Activated CD8-positive, alpha-beta memory T cell treated with anti-CD3 and anti-CD28 coated beads, Interleukin-2, amount 50 U/mL, for 24 hours (primary cell): Measurements from ENCODE around the gene TMPRSS9.

ENCODE experiments used
- DNase-seq: peaks from one replicate; pipeline ENCODE4 v3.0.0-alpha.2; 2020; ENCODE audit errors: extremely low read depth

Gene TMPRSS9

DNA sequence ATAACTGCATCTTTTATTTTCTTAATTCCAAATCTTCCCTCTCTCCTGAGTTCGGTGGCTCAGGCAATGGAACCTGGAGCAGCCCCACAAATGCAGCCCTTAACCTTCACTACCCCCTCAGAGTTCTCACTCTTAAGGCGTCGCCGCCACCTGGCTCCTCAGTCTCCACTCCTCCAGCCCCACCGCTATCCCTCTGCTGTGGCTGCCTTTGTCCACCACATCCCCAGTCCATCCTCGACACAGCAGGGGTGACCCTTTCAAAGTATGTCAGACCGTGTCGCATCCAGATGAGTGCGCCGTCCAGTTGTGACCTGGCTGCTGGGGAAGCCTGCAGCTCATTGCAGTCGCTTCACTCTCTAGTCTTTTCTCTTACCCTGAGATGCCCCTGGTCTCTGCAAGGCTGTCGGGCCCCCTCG is 30.6 kb upstream of the TMPRSS9 start:
- no peak for DNase-seq

DNA sequence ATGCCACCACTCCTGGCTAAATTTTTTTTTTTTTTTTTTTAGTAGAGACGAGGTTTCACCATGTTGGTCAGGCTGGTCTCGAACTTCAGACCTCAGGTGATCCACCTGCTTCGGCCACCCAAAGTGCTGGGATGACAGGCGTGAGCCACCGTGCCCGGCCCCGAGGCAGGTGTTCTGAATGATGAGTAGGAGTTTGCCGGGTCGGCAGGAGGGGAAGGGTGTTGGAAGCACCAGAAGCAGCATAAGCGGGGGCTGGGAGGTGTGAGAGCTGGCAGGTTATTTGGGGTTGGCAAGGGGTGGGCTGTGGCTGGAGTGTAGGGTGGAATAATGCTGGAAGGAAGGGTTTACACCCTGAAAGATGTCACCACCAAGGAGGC is 29.8 kb upstream of the TMPRSS9 start:
- DNase-seq = no peak

DNA sequence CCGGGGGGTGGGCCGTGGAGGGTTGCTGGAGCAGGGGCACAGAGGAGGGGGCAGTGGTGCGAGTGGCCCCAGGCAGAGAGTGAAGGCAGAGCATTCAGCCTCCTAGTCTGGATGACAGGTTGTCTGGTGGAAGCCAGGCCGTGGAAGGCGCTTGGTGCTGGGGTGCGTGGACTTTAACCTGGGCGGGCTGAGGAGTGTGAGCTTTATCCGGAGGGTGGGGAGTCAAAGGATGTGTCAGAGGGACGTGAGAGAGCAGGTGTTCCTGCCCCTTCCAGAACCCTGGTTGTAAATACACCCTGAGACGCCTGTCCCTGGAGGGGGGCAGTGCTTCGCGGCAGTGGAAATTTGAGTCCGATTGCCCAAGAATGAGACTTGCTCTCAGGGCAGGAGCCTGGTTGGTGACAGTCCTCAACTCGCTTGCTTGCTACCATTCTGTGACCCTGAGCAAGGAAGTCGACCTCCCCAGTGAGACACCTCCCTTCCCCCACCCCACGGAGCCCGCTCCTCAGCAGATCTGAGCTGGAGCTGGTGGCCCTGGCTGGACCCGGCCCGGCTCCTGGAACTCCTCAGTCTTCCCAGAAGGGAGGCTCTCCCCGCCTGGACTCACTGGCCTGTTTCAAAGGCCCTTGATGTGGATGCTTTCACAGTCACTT is 29.3 kb upstream of the TMPRSS9 start:
- no peak for DNase-seq

DNA sequence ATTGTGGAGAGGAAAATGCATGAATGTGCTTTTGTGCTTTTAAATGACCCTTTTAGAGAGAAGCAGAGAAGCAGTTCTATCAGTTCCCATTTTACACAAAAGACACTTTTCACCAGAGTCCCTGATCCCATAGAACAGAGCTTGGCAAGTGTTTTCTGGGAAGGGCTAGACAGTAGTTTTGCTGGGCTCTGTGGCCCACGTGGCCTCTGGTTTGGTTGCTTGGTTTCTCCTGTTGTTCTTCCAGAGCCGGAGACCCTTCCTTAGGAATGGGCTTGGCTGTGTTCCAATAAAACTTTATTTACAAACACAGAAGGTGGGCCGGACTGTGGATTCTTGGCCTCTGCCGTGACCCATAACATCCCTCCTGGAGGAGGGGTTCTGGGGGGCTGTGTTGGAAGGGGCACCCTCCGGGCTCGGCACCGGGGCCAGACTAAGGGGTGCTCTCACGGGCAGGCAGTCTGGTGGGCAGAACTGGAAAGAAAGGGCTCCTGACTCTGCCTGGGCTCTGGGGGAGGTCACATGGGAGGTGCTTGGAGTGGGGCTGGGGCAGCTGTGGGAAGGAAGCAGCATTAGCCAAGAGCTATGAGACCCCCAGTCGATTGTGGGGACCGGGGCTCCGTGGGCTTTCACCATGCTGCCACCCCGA is 28.3 kb upstream of the TMPRSS9 start:
- DNase-seq = no peak

DNA sequence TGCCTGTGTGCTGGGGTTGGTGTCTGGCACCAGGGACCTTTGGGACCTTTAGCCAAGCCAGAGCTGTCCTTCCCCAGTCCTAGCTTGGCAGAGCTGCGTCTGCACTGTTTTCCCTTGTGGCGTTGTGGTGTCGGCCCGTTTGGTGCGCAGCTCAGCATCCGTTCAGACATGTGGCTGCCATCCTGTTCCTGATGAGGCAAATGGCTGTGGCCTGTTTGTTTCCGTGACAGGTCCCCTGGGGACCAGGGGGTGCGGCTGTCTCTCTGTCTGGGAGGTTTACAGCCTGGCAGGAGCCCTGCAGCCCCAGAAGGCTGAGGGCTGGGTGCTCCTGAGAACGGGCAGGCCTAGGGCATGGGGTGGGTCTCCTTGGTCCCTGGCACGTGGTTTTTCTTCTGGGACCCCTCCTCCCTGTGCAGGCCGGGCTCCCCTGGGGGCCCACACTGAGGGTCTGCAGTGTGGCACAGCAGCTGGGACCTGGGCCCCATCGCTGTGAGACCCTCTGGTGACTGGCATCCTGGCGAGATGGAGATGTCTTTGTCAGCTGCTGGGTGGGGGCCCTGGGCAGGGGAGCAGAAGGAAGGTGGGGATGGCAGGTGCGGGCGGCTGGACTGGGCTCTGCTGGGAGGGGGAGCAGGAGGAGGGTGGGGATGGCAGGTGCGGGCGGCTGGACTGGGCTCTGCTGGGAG is 27.6 kb upstream of the TMPRSS9 start:
- DNase-seq = no peak

DNA sequence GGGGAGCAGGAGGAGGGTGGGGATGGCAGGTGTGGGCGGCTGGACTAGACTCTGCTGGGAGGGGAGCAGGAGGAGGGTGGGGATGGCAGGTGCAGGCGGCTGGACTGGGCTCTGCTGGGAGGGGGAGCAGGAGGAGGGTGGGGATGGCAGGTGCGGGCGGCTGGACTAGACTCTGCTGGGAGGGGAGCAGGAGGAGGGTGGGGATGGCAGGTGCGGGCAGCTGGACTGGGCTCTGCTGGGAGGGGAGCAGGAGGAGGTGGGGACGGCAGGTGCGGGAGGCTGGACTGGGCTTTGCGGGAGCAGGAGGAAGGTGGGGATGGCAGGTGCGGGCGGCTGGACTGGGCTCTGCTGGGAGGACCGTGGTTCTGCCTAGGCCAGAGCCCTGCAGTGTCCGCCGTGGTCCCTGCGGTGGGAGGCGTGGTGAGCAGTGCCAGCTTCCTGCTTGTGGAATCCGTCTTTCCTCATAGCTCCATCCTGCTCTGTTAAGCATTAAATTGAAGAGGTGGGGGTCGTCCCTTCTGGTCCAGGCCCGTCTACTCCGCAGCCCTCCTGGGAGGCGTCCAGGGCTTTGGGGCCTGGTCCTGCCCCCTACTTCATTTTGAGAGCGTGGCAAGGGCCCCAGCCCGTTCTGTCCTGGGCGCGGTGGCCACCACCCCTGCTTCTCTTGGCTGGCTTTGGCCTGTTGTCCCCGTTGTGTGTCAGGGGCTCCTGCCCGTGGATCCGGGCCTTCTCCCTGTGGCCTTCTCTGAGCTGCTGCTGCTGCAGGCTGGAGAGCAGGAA is 26.8 kb upstream of the TMPRSS9 start:
- no peak for DNase-seq

DNA sequence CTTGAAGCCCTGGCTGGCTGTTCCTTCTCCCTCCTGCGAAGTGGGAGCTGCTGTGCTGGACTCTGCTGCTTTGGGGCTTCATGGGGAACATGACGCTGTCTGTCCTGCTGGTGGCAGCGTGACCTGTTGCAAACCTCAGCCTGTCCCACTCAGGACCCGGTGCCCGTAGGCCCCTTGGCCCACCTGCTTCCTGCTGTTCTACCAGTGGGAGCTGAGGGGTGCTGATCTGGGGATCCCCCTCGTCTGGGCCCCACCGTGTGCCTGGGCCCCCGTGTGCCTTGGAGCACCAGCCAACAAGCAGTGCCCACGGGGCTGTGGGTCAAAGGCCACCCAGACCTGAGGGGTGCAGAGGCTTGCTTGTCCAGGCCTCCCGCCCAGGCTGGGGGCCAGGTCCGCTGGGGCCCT is 26.3 kb upstream of the TMPRSS9 start:
- DNase-seq = no peak

DNA sequence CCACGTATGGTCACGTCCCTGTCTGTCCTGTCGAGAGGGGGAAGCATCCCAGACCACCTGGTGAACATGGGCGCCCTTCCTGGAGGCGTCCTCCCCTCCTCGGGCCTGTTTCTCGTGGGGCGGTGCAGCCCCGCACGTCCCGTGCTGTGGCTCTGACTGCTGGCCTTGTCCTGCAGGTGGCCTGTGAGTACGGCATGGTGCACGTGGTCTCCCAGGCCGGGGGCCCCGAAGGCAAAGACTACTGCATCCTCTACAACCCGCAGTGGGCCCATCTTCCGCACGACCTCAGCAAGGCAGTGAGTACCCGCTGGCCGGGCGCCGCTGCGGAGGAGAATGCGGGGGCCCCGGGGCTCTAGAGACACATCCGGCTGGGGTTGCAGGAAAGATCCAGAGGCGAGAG is 25.6 kb upstream of the TMPRSS9 start:
- DNase-seq = no peak

DNA sequence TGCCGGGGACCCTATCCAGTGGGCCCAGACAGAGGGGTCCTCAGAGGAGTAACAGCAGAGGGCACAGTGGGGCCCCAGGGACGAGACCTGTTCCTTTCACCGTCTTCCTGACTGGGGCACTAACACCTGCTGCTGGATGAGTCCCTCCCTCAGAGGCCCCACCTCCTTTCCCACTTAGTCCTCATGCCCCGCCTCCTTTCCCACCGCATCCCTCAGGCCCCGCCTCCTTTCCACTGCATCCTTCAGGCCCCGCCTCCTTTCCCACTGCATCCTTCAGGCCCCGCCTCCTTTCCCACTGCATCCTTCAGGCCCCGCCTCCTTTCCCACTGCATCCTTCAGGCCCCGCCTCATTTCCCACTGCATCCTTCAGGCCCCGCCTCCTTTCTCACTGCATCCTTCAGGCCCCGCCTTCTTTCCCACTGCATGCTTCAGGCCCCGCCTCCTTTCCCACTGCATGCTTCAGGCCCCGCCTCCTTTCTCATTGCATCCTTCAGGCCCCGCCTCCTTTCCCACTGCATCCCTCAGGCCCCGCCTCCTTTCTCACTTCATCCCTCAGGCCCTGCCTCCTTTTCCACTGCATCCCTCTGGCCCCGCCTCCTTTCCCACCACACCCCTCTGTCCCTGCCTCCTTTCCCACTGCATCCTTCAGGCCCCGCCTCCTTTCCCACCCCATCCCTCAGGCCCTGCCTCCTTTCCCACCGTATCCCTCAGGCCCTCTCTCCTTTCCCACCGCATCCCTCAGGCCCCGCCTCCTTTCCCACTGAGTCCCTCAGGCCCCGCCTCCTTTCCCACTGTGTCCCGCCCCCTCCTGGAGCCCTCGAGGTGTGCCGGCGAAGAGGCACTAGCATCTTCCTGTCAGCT is 24.8 kb upstream of the TMPRSS9 start:
- no peak for DNase-seq

DNA sequence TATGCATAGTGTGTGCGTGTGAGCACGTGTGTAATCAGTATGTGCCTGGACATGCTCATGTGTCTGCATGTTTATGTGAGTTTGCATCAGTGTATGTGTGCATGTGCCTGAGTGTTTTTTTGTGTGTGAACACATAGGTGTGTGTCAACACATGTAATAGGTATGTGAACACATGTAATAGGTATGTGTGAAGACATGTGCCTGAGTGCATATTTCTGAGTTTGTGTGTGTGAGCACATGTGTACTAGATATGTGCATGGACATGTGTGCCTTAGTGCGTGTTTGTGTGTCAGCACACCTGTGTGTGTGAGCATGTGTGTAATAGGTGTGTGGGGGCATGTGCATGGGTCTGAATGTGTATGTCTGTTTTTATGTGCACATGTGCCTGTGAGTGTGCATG is 24.2 kb upstream of the TMPRSS9 start:
- DNase-seq = no peak

DNA sequence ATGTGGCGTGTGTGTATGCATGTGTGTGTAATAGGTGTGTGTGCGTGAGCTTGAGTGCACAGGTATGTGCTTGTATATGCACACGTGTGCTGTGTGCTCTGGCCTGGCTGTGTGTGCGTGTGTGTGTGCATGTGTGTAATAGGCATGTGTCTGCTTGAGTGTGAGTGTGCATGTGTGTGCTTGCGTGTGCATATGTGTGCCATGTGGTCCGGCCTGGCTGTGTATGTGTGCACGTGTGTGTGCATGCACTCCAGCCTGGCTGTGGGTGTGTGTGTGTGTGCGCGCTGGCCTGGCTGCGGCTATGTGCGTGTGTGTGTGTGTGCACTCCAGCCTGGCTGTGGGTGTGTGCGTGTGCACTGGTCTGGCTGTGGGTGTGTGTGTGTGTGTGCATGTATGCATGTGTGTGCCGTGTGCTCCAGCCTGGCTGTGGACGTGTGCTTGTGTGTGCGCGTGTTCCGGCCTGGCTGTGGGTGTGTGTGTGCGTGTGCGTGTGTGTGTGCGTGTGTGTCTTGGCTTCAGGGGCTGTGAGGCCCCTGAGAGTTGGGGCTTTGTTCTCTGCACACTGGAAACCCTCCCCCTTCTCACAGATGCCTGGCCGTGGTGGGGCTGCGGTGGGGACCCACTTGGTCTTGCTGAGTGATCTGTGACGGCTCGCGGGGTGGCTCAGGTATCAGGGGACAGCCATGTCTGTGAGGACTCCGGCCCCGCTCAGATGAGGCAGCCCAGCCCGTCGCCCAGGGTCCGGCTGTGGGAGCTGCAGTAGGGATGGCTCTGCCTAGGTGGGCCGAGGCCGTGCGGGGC is 23.3 kb upstream of the TMPRSS9 start:
- DNase-seq = no peak

DNA sequence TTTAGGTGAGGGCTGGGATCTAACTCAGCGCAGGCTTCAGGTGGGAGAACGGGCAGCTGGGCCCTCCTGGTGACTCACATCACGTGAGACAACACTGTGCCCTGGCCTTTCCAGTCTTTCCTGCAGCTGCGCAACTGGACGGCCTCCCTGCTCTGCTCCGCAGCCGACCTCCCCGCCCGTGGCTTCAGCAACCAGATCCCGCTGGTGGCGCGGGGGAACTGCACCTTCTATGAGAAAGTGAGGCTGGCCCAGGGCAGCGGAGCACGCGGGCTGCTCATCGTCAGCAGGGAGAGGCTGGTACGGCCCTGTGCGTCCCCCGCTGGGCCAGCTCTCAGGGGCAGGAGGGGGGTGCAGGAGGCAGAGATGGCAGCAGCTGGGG is 22.7 kb upstream of the TMPRSS9 start:
- DNase-seq = no peak

DNA sequence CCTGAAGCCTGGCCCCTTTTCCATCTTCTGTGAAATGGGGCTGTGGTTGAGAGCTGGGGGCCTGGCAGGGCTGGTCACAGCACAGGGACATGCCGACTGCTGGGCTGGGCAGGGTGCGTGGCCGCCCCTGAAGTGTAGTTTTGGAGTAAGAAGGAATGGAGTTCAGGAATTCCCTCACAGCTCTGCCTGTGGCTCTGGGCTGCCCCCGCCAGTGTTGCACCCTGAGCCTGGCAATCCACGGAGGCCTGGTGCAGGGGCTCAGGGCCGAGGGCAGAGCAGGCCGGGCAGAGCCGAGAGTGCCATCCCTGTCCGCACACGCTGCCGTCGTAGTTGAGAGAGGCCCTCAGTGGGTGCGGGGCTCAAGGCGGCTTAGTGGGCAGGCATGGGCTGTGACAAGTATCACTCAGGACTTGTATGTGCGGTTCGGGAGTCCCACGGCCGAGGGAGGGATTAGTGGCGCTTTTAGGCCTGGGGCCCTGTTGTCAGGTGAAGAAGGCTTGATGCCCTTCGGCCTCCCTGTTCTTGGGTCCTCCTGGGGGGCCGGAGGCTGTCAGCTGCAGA is 21.9 kb upstream of the TMPRSS9 start:
- no peak for DNase-seq

DNA sequence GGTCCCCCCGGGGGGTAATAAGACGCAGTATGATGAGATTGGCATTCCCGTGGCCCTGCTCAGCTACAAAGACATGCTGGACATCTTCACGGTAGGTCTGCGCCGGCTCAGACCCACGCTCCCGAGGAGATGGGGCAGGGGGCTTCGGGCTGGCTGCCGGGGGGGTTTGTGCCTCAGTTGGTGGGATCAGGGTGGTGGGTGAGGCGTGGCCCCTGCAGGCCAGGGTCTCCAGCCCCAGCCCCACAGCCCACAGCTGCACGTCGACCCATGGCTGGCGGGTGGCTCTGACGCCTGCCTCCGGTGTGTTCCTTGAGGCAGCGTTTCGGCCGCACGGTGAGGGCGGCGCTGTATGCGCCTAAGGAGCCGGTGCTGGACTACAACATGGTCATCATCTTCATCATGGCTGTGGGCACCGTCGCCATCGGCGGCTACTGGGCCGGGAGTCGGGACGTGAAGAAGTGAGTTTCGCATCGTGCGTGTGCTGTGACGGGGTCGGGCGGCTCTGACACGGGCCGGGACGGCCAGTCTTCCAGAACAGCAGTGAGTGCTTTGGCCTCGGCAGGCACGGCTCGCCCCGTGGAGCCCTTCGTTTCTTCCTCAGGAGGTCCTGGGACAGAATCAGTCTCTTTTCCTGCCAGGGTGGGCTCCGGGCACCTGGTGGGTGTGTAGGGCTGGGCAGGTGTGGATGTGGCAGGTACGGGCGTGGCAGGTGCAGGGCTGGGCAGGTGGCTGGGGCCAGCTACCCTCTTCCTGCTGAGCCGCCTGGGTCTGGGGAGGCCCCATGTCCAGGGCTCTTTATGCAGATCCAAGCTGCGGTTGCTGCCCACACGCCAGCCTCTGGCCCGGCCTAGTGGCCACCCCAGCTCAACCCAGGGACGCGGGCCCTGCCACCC is 21.1 kb upstream of the TMPRSS9 start:
- no peak for DNase-seq

DNA sequence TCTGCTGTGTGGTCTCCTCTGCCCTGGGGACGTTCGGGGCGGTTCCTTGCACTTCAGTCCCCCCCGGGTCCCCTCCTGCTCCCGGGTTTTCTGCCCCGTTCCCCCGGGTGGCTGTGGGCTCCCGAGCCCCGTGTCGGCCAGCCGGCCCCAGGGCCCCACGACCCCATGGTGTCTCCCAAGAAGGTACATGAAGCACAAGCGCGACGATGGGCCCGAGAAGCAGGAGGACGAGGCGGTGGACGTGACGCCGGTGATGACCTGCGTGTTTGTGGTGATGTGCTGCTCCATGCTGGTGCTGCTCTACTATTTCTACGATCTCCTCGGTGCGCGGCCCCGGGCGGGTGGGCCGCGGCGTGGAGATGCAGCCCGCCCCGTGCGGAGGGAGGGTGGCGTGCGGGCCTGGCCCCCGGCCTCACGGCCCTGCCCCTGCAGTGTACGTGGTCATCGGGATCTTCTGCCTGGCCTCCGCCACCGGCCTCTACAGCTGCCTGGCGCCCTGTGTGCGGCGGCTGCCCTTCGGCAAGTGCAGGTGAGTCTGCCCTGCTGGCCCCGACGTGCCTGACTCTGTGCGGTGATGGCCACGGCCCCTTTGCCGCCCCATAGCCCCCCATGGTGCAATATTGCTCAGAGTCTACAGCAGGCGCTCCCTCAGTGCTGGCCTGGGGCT is 20.3 kb upstream of the TMPRSS9 start:
- DNase-seq = no peak

DNA sequence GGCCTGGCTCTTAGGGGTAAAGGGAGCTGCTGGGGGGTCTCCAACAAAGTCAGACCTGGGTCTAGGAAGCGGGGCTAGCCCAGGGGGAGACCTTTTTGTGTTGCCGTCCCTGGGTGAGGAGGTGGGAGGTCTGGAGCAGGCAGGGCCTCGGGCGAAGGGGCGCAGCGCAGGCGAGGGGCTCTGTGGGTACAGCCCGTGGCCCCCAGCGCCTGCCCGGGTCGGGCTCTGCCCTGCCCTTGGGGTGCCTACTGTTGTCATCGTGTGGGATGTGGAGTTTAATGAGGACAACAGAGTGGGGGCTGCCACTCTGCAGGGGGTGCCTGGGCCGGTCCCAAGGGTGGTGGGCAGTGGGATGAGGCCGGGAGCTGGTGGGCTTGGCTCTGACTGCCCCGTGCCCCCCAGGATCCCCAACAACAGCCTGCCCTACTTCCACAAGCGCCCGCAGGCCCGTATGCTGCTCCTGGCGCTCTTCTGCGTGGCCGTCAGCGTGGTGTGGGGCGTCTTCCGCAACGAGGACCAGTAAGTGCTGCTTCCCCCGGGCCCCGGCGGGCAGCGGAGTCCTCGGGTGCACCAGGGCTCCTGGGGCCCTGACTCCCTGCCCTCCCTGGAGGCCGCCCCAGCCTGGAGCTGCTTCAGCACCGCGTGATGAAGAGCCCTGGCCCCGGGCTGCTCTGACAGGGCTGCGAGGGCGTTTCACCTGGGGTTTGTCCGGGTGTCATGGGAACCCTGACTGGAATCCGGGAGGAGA is 19.4 kb upstream of the TMPRSS9 start:
- no peak for DNase-seq

DNA sequence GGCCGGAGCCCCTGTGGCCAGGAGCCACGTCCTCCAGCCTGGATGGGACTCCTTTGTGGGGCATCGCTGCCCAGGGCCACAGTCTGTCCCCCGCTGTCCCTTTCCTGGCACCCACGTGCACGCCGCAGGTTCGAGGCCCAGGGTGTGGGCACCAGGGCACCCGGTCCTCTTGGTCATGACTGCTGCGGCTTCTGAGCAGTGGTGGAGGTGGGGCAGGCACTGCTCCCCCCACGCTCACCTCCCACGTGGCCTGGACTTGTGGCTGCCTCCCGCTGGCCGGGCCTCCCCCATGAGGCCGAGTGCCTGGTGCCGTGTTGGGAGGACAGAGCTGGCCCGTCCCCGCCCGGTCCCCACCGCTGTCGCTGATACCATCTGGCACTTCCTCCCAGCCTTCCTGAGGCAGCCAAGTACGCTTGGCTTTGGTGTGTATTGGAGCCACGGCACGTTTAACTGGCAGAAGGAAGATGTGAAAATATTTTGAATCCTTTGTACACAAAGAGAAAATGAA is 18.8 kb upstream of the TMPRSS9 start:
- no peak for DNase-seq

DNA sequence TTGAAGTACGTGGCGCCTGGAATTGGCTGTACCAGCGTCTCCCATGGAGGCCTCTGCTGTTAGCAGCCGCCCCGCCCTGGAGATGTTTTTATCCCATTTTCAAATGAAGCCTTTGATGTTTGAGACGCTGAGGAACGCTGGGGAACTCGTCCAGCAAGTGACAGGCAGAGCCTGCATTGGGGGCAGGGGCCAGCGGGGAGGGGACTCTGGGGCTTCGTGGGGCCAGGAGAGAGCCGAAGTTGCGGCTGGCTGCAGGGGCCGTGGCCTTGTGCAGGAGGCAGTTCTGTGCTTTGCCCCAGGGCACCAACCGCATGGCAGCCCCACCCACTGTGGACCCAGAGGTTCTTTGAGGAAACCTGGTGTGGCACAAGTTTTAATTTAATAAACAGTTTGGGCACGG is 18.1 kb upstream of the TMPRSS9 start:
- no peak for DNase-seq
